HL-60/S4 treated with phorbol 12-myristate 13-acetate at 8.2 ng/mL for 4 days and 3 days (cell line): Measurements from ENCODE around the gene KCNH8.

Experiments
- in situ Hi-C: fragments of 300-500 bp; cut with MboI; formaldehyde crosslinking; loops from 2 replicates; pipeline ENCODE4 v1.15.0; 2022; ENCODE audit warnings: low sequenced_read_pairs

Gene KCNH8

DNA sequence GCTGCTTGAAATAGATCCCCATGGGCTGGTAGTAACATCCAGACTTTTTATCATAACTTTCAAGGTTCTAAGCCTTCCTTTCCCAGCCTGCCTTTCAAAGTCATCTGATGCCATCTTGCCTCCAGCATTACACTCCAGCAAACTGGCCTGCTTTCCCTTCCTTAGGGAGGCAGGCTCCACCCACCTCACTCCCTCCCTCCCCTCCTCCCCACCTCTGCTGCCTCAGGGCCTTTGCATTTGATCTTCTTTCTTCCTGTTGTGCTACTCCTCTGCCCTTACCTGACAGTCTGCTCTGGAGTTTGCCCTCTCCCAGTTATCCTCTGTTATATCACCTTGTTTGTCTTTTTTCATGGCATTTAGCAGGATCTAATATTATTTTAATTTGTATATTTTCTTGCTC, 319.5 kb downstream of the KCNH8 start:
- in situ Hi-C loops: no loop called here

DNA sequence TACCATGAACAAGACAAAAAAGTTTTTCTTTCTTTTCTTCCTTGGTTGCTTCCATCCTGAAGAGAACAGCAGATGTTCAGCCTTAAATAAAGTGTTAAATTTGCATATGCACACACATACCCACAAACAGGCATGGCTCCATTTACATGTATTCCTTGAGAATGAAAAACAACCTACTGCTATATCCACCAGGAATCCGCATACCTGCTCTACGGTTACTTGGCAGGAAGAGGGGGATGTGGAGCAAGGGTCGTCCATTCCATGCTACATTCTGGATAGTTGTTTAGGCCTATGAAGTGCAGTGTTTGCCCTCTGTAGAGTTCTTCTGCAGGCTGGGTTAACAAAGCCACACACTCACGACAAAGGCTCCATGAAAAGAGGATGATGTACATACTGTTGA, 322.8 kb downstream of the KCNH8 start:
- in situ Hi-C loops: no loop called here

DNA sequence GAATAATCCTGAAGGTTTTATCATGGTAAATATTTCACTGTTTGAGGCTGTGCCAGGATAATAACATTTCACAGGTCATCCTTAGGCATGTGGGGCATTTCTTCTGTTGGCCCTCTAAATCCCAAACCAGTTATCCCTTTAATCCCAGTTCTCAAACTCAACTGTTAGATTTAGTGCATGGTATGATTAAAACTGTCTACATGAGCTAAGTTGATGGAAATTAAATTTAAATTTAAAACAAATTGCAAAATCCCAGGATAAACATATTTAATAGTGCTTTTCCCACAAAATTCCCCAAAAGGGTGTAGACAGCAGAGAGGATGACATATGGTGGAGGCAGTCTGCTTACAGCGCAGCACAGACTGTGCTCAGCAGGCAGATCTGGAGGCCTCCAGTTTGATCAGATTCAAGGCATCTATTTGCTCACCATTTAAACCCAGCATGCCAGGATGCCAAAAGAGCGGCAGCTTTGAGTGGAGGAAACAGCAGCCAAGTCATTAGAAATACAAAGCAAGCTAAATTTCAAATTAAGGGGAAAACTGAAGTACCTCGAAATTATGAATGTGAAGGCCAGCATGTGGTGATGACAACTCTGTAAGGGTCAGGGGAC, 325.8 kb downstream of the KCNH8 start:
- in situ Hi-C loops: no loop called here

DNA sequence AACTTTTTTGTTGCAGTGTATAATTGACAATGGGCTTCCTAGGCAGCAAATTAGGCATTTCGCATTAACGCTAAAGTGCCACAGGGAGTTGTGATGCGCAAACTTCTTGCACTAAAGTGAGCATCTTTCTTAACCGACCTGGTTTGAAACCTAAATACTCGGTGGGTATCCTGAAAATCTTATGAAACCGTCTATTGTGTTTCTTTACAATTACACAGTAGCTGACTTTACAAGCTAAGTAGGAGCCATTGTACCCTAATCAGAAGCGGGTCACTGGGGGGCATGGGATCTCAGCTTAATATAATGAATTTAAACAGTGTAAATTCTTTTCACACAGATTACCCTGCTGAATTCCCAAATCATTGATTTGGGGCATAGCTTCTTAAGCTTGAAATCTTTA, 328.0 kb downstream of the KCNH8 start:
- in situ Hi-C loops: no loop called here

DNA sequence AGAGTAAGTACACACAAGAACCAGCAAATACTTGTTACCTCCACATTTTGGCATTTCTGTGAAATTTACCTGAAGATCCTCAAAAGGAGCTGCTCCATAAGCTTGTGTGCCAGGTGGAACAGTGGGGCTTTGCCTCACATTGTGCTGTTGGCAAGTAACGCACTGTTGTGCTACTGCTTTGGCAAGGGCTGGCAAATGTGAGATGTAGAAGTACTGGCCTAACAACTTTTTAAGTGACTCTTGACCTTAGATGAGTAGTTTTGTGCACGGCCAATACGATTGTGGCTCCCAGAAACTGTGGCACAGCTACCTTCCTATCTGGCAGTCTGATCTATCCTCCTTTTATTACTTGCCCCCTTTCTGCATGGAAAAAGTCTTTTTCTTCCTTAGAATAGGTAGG, 337.0 kb downstream of the KCNH8 start:
- in situ Hi-C loops: no loop called here

DNA sequence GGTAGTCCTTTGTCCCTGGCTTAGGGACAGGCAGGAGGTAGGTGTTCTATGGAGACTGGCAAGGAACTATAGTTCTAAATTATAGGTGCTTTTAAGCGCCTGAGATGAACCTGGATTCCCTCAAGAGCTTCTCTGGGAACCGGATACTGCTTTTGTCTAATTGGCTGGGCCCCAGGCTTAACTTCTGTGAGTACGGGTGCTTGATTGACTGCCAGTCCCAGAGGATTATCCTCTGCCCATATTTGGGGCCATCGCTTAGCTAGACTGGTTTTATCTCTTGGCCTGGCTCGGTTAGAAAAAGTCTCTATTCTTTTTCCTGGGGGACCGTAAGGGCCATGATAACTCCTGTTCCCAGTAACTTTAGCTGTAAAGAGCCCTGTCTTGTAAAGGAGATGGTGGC, 339.1 kb downstream of the KCNH8 start:
- in situ Hi-C loops: no loop called here

DNA sequence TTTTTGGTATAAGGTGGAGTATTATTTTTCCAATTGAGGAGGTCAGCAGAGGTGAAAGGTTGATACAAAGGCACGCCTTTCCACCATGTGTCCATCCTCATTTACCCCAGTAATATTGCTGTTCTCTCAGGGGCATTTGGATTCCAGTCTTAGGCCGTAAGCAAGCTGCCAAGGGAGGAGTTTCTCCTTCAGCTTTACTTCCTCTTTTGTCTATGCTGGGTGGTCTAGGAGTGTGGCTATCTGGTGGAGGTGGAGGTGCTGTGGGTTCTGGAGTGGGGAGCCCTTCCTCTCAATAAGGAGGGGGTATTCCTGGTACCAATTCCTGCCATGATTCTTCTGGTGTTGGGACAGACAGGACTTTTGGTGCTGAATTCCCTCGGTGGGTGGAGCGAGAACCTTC, 340.6 kb downstream of the KCNH8 start:
- in situ Hi-C loops: no loop called here

DNA sequence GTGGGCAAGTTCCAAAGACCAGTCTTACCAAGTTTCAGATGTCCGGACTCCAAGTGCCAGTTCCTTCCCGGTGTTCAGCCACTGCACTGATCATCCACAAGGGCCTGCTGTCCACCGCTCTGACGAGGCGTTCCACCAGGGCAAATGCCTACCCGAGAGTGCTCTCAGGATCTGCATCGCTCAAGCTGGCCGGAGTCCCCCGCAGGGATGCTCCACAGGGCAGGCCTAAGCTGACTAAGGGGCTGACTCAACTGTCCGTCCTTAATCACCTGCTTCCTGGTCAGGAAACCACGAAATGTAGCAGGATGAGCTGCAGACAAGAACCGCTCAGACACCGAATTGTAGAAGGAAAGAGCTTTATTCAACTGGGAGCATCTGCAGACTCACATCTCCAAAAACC, 341.6 kb downstream of the KCNH8 start:
- in situ Hi-C loops: no loop called here

DNA sequence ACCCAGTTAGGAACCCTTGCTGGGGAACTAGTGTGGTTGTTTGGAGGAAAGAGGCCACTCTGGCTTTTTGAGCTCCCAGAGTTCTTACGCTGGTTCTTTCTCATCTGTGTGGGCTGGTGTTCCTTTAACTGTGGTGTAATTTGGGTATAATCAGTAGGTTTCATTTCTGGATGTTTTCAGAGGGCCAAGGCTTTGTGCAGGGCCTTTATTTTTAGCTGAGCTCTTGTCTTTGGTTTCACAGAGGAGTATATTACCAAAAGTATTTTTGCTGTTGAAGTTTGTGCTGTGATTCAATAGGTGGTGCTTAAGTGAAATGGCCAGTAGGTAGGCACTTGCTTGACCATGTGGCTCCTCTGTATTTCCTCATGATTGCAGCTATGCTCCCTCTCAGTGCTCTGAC, 357.9 kb downstream of the KCNH8 start:
- in situ Hi-C loops: no loop called here

DNA sequence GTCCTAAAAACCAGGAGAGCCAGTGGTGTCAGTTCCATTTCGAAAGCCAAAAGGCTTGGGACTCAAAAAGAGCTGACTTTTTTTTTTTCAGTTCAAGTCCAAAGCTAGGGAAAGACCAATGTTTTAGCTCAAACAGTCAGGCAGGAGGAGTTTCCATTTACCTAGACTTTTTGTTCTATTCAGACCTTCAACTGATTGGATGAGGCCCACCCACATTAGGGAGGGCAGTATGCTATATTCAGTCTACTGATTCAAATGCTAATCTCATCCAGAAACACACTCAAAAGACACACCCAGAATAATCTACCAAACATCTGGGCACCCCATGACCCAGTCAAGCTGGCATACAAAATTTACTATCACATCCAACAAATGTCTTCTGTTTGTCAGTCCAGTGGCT, 374.0 kb downstream of the KCNH8 start:
- in situ Hi-C loops: no loop called here

DNA sequence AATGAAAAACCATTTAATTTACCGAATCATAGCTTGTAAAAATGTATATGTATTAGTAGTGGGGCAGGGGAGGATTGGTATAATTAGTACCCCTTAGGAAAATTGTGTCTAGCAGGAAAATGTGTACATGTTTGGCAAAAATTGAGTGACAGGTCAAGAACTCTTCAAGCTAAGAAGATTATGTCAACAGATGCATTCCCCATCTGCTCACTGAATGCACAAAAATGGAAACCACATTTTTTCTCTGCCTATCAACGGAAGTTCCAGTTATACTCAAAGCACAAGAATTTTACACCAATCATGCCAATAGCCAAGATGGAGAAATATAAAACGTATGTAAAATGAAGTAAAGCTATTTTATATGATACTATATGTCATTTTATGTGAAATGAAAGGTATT, 377.8 kb downstream of the KCNH8 start:
- in situ Hi-C loops: no loop called here

DNA sequence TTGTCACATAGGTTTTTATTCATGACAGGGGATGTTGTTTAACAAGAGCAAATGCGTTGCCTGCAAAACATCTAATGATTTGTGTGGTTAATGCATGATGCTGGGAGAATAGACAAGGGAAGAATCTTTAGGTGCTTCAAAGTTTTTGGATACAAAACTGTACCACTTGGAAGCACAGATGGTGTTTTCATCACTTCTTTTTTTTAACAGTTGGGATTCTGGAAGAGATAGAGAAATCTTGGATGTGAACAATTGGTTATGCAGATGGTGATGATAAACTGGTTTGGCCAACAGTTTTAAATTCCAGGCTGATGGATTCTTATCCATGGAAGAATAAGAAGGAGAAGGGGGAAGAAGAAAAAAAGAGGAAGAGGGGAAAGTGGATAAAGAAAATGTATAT, 379.4 kb downstream of the KCNH8 start:
- in situ Hi-C loops: no loop called here

DNA sequence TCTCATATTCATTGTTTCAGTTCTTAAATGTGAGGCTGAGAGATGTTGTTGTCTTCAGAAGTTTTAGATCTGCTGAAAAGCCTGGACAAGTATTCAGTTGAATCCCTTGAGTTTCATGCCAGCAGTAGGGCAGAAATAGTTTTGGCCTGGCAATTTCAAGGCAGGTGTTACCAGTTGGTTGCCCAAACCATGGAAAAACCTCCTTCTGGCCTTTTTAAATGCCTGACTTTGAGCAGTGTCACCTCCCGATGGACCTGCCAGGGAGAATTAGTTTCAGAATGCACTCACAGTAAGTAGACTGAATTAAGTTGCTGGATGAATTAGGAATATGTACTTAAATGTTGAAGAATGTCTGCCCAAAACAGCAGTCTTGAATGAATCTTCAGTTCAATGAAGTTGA, 383.1 kb downstream of the KCNH8 start:
- in situ Hi-C loops: no loop called here

DNA sequence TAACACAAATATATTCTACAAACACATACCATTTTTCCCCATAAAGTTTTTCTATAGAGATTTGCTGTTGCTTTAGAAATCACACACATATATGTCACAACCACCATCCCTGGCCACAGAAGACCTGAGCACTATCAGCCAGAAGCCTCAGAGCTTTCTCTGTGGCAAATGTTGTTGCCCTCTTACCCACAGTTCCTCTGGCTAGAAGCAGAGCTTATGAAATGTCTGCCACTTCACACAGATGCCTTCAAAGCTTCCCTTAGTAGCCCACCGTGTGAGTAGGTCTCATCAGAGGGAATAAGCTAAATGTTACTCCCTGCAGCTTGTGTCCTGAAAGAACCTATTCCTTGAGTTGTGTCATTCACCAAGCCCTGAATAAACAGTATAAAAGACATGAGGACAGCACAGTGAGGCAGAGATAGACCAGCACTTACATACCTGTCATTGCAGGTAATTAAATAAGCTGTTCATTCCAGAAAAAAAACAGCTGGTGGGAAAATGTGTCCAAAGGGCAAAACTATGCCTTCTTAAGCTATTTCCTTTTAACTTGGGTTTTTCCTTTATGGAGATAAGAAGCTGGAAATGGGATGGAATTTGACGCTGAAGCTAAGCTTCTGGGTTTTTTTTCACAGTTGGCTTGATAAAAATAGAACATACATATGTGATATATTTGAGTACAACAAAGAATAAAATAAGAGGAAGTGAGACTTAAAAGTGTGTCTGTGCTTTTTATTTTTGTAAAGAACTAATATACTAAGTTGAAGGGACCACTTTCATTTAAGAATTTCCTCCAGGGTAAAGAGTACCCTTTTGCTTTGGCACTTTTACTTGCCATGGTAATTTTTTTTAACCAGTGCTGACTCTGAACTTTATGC, 391.4 kb downstream of the KCNH8 start:
- in situ Hi-C loops: no loop called here

DNA sequence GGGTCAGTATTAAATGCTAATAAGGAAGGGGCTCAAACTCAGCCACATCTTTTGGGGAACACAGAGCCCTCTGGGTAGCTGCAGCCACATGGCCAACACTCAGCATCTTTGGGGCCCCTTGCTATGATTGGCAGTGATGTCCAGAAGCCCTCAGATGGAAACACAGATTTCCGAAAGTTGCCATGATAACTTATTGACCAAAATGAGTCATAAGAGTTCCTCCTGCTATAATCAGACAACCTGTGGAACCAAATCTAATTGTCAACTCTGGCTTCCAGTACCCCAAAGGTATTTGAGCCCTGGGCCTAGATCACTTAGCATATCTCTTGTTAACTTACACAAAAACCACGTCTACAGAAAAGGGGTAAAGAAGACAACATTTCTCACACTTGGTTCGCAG, 392.2 kb downstream of the KCNH8 start:
- in situ Hi-C loops: no loop called here

DNA sequence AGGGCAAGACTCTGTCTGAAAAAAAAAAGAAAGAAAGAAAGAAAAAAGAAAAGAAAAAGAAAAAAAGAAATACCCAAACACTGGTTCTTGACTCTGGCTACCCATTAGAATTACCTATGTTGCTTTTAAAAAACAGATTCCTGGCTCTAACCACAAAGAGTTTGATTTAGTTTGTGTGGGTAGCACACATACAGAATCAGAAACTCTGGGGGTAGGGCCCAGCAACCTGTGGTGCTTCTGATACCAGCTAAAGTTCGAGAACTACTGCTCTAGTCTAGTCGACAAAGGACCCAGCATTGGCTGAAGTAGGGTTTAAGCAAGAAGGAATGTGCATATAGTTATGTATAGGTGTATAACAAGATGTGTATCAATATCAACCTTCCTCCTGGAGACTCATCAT, 393.0 kb downstream of the KCNH8 start:
- in situ Hi-C loops: no loop called here

DNA sequence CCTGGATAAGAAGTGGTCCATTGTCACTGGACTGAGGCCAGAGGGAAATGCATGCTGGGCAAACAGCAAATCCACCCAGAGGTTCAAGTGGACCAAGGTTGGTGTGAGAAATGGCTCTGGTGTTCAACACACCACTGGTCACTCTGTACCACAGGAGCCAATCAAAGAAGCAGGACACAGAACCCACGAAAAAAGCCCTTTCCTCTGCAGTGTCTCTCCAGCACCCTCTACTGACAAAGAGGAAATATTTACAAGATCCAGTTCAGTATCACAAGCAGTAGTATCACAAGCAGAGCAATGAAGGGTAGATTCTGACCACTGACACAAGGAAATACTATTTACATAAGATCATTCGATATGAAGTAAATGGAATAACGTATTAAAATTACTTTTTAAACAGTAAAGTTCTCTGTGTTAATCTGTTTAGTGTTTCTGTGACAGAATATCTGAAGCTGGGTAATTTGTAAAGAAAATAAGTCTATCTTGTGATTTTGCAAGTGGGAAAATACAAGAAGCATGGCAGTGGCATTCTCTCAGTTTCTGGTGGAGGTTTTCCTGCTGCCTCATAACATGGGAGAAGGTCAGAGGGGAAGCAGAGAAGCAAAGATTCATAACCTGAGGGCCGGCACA, 395.0 kb downstream of the KCNH8 start:
- in situ Hi-C loops: no loop called here

DNA sequence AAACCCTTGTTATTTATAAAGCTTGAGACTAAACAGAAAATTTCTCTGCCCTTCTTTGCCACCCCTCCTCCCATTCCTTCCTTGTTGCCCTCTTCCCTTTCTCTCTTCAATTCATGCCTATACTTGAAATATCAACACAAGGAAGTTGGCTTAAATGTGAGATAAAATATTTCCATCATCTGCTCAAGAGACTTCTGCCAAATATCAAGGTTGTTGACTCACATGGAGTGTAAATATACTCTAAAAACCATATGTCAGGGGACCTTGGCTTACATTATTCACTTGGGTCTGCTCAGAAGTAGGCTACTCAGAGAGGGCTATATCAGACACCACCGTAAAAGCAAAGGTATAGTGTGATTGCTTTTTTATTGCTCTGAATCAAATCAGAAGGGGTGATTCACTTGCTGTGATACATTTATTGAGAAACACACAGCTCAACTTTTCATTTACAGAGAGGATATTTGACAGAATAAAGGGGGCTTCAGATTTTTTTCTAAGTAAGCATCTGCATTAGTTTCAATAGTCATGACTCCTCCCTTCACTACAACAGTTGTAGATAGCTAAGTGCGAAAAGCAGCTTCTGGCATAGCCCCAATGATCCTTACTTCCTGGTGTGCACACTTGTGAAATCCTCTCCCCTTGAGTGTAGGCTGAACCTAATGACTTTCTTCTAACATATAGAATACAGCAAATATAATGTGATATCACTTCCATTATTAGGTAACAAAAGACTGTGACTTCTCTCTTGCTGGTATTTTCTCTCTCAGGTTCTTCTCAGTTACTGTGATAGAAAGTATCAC, 399.6 kb downstream of the KCNH8 start:
- in situ Hi-C loops: no loop called here

DNA sequence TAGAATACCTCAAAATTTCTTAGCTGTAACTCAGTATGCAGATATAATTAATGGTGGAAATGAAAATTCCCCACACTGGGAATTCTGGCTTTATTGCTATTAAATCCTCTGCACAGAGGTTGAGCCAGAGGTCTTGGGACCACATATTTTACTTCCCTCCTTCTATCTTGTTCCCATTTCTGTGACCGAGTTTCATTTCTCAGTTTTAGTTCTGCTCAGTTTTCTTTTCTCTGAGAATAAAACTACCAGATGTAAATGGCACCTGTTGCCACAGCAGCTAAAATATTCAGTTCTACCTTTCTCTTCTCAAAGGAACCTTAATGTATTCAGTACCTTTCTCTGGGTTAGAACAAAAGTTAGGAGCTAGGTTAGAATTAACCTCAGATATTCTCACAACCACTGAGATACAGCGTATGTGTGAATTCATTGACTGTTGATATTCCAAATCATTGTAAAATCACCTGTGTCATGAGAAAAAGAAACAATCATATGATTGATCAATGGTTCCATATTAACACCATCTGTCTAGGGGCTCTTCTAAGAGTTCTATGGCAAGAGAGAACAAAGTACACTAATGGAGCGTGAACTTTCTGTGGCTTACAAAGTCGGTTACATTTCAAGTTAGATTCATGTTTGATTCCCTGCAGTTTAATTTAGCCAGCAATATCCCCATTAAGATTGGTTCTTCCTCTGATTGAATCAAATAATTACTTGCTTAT, 411.6 kb downstream of the KCNH8 start:
- in situ Hi-C loops: no loop called here

DNA sequence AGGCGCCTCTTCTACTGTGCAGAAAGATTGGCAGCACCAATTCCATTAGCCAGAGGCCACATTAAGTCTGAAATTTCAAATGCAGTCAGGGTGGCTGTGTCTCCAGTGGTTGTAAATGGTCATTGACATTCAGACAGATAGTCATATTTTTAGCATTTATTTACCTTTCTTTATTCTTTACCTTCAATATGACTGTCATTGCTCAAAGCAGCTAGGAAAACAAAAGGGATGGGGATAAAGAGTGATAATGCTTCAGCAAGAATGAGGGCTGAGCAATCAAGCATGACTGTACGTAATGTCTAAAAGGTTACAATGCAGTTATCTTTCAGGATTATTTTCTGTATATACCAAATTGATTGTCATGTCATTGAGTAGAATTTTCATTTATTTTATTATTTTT, 425.3 kb downstream of the KCNH8 start:
- in situ Hi-C loops: no loop called here

DNA sequence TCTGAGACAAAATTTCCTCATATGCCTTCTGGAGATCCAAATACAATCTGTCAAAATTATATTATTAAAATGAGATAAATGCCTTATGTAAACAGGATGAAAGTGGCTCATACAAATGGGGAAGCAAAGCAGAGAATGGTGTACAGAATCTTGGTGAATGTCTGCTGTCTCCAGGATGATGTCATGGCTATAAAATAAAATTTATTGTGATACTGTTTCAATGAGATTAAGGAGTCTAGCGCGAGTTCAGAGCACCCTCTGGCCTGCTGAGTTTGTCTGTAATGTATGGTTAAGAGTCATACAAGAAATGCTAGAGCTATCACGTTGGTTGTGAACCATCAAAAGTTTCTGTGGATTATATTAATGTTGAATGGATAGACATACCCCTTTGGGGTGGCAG, 426.0 kb downstream of the KCNH8 start:
- in situ Hi-C loops: no loop called here
